ENCODE data around the gene COMMD3. TPM values are rescaled to one million over a fixed set of nuclear protein-coding genes. Genes with fewer than 3 reads are reported as not detected.
A peak's percentile ranks its signal among the peaks of the same experiment; 100 is the strongest.

Gene COMMD3
- total and polyA plus RNA-seq, 2 donors (not counting 1 experiment from before 2014, with no cell fraction given): 46.0 to 74.3 TPM

DNA sequence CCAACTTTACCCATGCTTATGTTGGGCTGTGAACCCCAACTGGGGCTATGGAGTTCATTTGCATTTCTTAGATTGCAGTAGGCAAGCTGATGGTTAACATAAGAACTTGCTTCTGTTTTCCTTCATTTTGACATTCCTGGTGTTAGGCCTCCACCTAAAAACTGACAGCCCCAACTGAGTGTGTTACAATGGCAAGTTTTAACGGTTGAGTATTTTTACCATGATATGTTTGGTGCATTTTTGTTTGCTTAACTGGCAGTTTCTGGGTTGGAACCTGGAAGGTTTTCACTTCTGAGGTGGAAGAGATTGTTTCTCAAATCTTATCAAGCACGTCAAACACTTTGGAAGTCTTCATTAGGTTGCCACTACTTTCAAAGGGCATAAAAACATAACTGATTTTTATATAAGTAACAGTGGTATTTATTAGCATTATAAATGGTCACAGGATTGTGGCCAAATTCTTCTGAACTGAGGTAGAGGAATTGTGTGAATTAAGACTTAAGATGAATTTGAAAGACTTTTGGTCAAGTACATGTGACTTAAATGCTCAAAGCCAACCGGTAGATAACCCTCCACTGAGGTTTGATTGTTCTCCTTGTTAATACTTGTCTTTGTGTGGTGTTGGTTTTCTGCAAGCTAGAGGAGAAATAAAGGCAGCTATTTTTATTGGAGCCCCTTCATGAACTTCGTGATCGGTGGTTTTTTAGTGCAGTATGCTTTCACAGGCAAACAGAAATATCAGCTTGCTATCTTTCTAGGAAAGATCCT is 7.5 kb downstream of the COMMD3 start:
- Histone ChIP-seq H3K9ac (ENCODE audit: low read length) (no peak overlapping the region), H3K27ac (ENCODE audit: low read length in 2 of 2) (no peak overlapping the region), H2AFZ (ENCODE audit: insufficient read depth, low read depth, low read length, poor library complexity, severe bottlenecking) (no peak overlapping the region), H3K27me3 (replicated peaks in 1 of 4; ENCODE audit: control extremely low read depth in 1 of 4, control insufficient read depth in 3 of 4, insufficient read depth in 4 of 4, low read length in 3 of 4) (peaks cover 0 to 16% (median 4%) of the 10 kb centered on the region in 4 experiments), H3K36me3 (replicated peaks in 1 of 2; ENCODE audit: control extremely low read depth in 1 of 2, control insufficient read depth in 1 of 2, extremely low read depth in 1 of 2, insufficient read depth in 2 of 2, low read length in 1 of 2) (peaks cover 2 to 13% of the 10 kb centered on the region in 2 experiments), H3K4me2 (replicated peaks; ENCODE audit: low read depth, low read length, poor library complexity, severe bottlenecking) (peak overlapping the region; percentile 81), H3K4me1 (ENCODE audit: control insufficient read depth in 2 of 2, insufficient read depth in 2 of 2, low read length in 2 of 2) (peaks cover 40 to 44% of the 10 kb centered on the region in 2 donors), H3K79me2 (ENCODE audit: control insufficient read depth, insufficient read depth, low read length) (peaks cover 9% of the 10 kb centered on the region), H4K20me1 (ENCODE audit: control insufficient read depth, insufficient read depth, low read length, poor library complexity, severe bottlenecking) (peaks cover 13% of the 10 kb centered on the region), H3K9me3 (ENCODE audit: control extremely low read depth in 1 of 3, control insufficient read depth in 2 of 3, insufficient read depth in 1 of 3, low read length in 2 of 3) (no peaks in the 10 kb centered on the region), H3K4me3 (ENCODE audit: control extremely low read depth in 1 of 5, extremely low read depth in 1 of 5, insufficient read depth in 1 of 5, low read depth in 2 of 5, low read length in 4 of 5) (no peak overlapping the region)
- H3K27ac Mint-ChIP-seq: no peak overlapping the region
- POLR2A ChIA-PET: interaction anchor here (0.6 to 5.0 kb wide), 3 partner anchors 8 to 40 kb away, joined by 5 to 28 read pairs (median 8); partner anchors contain the start of gene COMMD3
- CTCF ChIA-PET: interaction anchor here (1.3 to 1.8 kb wide), 3 partner anchors 15 to 64 kb away, joined by 3 to 8 read pairs (median 4); no protein-coding TSS in a partner anchor
- H3K9me3 Mint-ChIP-seq (ENCODE audit: insufficient read depth): no peaks in the 10 kb centered on the region
- DNase-seq: peak; percentile 18
- no peaks in the 10 kb centered on the region for H3K27me3 Mint-ChIP-seq
- TF ChIP-seq, protein P1, sequence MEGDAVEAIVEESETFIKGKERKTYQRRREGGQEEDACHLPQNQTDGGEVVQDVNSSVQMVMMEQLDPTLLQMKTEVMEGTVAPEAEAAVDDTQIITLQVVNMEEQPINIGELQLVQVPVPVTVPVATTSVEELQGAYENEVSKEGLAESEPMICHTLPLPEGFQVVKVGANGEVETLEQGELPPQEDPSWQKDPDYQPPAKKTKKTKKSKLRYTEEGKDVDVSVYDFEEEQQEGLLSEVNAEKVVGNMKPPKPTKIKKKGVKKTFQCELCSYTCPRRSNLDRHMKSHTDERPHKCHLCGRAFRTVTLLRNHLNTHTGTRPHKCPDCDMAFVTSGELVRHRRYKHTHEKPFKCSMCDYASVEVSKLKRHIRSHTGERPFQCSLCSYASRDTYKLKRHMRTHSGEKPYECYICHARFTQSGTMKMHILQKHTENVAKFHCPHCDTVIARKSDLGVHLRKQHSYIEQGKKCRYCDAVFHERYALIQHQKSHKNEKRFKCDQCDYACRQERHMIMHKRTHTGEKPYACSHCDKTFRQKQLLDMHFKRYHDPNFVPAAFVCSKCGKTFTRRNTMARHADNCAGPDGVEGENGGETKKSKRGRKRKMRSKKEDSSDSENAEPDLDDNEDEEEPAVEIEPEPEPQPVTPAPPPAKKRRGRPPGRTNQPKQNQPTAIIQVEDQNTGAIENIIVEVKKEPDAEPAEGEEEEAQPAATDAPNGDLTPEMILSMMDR (IDR thresholded peaks at IDR 0.05): no peak
- TF ChIP-seq EZH2 (IDR thresholded peaks at IDR 0.05; ENCODE audit: borderline replicate concordance, insufficient read depth, low read depth, low read length, poor library complexity, severe bottlenecking): no peak
- intact Hi-C loops (cut with micrococcal nuclease): loop anchor here (2.0 to 5.0 kb wide), 2 partner anchors 17 to 1114 kb away; partner anchors contain the start of gene OTUD1
- WGBS (ENCODE audit: insufficient coverage): 85% methylated on average over 2 of the region's 5 CpGs
- peaks cover 50% of the 10 kb centered on the region for H3K4me1 Mint-ChIP-seq
- ATAC-seq (ENCODE audit: low read depth): no peak
- H3K4me3 Mint-ChIP-seq: peak overlapping the region; percentile 90

All from B cell (primary cell).